AG09309 (cell line): ENCODE data around the gene TNP1.

Experiments
- DNase-seq: peaks from one replicate; pipeline ENCODE4 v3.0.0-alpha.2; 2010; ENCODE audit warnings: low read depth
- H3K4me3 ChIP-seq: 2 replicates; pipeline ENCODE4 v1.5.1; 2011; ENCODE audit warnings: mild to moderate bottlenecking, low read depth, low read length, moderate library complexity; ENCODE audit not compliant: control insufficient read depth
- TF ChIP-seq, protein P1 (sequence below): IDR thresholded peaks from 2 replicates; pipeline ENCODE4 v1.5.1; 2011; ENCODE audit warnings: mild to moderate bottlenecking, low read depth, low read length, inconsistent platforms; ENCODE audit not compliant: insufficient read depth, control insufficient read depth; ENCODE audit errors: missing control alignments

TNP1 gene

DNA sequence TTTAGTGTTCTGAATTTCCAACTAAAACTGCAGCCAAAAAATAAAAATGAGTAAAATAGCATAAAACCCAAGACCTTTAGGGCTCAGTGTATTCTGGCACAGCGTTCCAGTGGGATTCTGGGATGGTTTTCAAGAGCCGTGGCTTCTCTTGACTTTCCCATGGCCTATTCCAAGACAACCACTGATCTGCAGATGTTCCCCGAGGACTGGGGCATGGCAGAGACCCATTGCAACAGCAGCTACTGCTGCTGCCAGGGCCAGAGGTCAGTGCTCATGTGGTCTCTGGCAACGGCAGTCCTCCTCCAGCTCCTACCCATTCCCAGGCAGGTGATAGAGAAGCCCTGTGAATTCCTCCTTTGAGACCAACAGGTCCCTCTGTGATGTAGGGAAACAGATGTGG is 26.8 kb downstream of the TNP1 start:
- TF ChIP-seq, protein P1, sequence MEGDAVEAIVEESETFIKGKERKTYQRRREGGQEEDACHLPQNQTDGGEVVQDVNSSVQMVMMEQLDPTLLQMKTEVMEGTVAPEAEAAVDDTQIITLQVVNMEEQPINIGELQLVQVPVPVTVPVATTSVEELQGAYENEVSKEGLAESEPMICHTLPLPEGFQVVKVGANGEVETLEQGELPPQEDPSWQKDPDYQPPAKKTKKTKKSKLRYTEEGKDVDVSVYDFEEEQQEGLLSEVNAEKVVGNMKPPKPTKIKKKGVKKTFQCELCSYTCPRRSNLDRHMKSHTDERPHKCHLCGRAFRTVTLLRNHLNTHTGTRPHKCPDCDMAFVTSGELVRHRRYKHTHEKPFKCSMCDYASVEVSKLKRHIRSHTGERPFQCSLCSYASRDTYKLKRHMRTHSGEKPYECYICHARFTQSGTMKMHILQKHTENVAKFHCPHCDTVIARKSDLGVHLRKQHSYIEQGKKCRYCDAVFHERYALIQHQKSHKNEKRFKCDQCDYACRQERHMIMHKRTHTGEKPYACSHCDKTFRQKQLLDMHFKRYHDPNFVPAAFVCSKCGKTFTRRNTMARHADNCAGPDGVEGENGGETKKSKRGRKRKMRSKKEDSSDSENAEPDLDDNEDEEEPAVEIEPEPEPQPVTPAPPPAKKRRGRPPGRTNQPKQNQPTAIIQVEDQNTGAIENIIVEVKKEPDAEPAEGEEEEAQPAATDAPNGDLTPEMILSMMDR, result no peak

DNA sequence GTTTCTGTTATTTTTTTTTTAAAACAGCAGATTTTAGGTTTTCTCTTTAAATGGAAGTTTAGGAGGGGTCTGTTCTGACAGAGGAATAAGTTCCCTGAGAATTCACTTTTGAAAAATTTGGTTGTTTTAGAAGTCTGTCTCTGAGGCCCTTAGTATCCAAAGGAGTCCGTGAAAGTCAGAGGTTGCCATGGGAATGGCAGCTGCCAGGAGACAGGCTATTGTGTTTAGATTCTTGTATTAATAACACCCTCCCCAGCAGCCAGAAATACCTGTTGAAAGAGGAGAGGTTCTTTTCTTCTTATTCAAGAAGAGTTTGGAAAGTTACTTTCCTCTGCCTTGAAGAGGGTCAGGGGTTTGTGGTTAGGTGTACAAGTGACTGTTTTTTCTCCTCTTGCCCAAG is 29.5 kb downstream of the TNP1 start:
- TF ChIP-seq, protein P1, result no peak
- DNase-seq, result no peak

More for the DNA sequence above, 26.8 kb downstream of the TNP1 start:
- no peak for DNase-seq
- no peak overlapping the region for H3K4me3 ChIP-seq

DNA sequence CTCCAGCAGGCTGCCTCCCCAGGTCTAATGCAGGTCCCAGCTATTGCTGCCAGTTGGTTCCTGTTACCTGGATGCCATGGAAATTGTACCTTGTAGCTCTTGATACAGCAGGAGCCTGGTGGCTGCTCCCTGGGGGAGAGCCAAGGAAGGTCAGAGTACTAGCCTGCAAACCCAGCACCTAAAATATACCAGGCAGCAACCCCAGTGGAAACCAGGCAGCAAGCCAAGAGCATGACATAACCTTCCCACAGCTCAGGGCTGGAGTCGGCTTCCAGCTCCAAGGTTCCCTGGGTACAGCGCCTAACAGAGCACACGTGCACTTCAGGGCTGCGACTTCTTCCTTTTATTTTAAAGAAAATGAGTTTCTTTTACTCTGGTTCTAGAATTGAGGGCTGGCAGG is 30.3 kb downstream of the TNP1 start:
- H3K4me3 ChIP-seq, result no peak overlapping the region
- DNase-seq, result no peak
- TF ChIP-seq, protein P1, result no peak

More for the DNA sequence above, 29.5 kb downstream of the TNP1 start:
- no peak overlapping the region for H3K4me3 ChIP-seq

DNA sequence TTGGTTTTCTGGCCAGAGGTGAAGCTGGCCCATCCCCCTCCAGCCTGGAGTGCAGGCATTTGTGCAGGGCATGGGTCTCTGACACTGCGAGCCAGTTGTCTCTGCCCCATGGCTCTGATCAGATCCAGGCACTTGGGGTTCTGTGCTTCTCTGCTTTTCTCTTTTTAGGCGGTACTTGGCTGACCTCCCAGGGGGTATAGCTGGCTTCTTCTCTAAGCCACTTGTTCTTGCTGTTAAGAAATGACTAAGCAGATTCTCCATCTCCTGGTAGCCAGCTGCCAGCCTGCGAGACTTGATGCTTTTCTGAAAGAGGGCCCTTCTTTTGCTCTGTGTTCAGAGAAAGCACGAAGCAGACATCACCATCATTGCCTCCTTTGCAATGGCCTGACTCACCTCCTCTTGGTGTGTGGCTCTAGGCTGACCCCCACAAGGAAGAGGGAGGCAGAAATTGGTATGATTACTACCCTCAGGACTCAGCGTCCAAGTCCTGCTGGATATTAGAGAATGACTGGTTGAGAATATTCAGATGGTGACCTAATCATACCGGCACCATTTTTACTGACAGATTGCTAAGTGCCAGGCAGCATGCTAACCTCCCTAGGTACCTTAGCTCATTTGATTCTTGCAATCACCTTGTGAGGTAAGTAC is 32.7 kb downstream of the TNP1 start:
- H3K4me3 ChIP-seq, result no peak overlapping the region
- DNase-seq, result no peak
- TF ChIP-seq, protein P1, result no peak

DNA sequence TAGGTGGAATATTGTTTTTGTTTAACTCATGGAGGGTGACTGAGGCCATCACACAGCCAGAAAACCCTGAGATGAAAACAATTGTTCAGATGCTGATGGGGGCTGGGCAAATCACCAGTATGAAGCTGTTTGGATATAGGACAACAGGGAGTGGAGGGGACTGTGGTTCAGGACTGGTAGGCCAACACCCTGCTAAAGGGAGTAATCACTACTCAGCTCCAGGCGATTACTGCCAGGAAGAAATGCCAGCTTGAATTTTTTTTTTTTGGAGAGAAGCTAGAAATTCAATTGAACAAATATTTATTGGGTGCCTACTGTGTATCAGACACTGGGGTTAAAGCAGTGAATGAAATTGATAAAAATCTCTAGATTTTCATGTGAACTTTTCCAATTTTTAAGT is 37.4 kb downstream of the TNP1 start:
- no peak overlapping the region for H3K4me3 ChIP-seq
- TF ChIP-seq, protein P1, result no peak

DNA sequence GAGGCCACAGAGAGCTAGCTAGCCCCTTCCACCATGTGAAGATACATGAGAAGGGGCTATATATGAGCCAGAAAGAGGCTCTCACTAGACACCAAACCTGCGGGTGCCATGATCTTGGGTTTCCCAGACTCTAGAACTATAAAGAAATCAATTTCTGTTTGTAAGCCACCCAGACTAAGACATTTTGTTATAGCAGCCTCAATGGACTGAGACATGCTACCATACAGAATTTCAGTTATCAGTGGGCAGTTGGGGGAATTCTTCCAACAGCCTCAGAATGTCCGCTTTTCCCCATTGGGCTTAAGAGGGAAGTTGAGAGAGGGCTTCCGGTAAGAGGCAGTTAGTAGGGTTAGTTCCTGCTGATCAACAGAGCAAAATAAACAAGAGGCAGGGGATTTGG is 39.2 kb downstream of the TNP1 start:
- H3K4me3 ChIP-seq, result no peak overlapping the region
- TF ChIP-seq, protein P1, result no peak
- DNase-seq, result no peak

More for the DNA sequence above, 37.4 kb downstream of the TNP1 start:
- no peak for DNase-seq
